CD4-positive, alpha-beta memory T cell (primary cell): ENCODE measurements around the gene MCF2L. TPM values are rescaled to one million over a fixed set of nuclear protein-coding genes. Genes with fewer than 3 reads are reported as not detected.

ENCODE experiments used
- CTCF ChIA-PET: fragments of 350-600 bp; sonication (Branson Sonifier 250); formaldehyde crosslinking; loops from one replicate; lab custom pipeline; 2021; ENCODE audit warnings: inconsistent platforms; ENCODE audit not compliant: partially characterized antibody; lab: Charles Lee
- POLR2A ChIA-PET: fragments of 350-600 bp; sonication (Branson Sonifier 250); formaldehyde crosslinking; loops from one replicate; lab custom pipeline; 2021; ENCODE audit not compliant: partially characterized antibody; lab: Charles Lee
- DNase-seq, 5 donors: peaks; one replicate each; pipeline versions ENCODE4 v3.0.0 to v3.0.0-alpha.2; 2020 to 2022; ENCODE audit warnings: mixed read lengths in 1 of 5
- H3K27ac ChIP-seq: one replicate; pipeline ENCODE4 v1.7.0; 2013; ENCODE audit warnings: low read depth, low read length
- H3K27me3 ChIP-seq: 2 replicates; pipeline ENCODE4 v1.7.0; 2013; ENCODE audit warnings: mild to moderate bottlenecking, low read length, moderate library complexity; ENCODE audit not compliant: insufficient read depth
- H3K36me3 ChIP-seq: 2 replicates; pipeline ENCODE4 v1.7.0; 2013; ENCODE audit warnings: mild to moderate bottlenecking, low read length, moderate library complexity; ENCODE audit not compliant: insufficient read depth
- H3K4me1 ChIP-seq: 2 replicates; pipeline ENCODE4 v1.7.0; 2013; ENCODE audit warnings: mild to moderate bottlenecking, low read length, moderate library complexity; ENCODE audit not compliant: insufficient read depth
- H3K4me3 ChIP-seq, 2 donors: one replicate each; pipeline ENCODE4 v1.7.0; 2013; ENCODE audit warnings: low read length in 2 of 2, mild to moderate bottlenecking in 1 of 2
- H3K9me3 ChIP-seq, 2 donors: one replicate each; pipeline ENCODE4 v1.7.0; 2013; ENCODE audit warnings: low read length in 2 of 2, control low read depth in 1 of 2; ENCODE audit not compliant: control insufficient read depth in 1 of 2
- H3K27ac Mint-ChIP-seq, 7 donors: one replicate each; pipeline ENCODE4 v1.8.0; 2020 to 2021; ENCODE audit warnings: mixed read lengths in 7 of 7, mild to moderate bottlenecking in 6 of 7, inconsistent platforms in 3 of 7, moderate library complexity in 3 of 7
- H3K27me3 Mint-ChIP-seq, 2 donors: one replicate each; pipeline ENCODE4 v1.8.0; 2020 to 2021; ENCODE audit warnings: mixed read lengths in 2 of 2
- H3K36me3 Mint-ChIP-seq, 2 donors: one replicate each; pipeline ENCODE4 v1.8.0; 2020 to 2021; ENCODE audit warnings: mixed read lengths in 2 of 2, inconsistent platforms in 1 of 2, mild to moderate bottlenecking in 1 of 2
- H3K4me1 Mint-ChIP-seq, 4 donors: one replicate each; pipeline ENCODE4 v1.8.0; 2020 to 2021; ENCODE audit warnings: mixed read lengths in 4 of 4, mild to moderate bottlenecking in 1 of 4
- H3K4me3 Mint-ChIP-seq, 8 donors: one replicate each; pipeline ENCODE4 v1.8.0; 2020 to 2021; ENCODE audit warnings: mixed read lengths in 8 of 8, mild to moderate bottlenecking in 7 of 8, moderate library complexity in 6 of 8, inconsistent platforms in 3 of 8
- H3K9me3 Mint-ChIP-seq, 8 donors: one replicate each; pipeline ENCODE4 v1.8.0; 2020 to 2021; ENCODE audit warnings: mixed read lengths in 8 of 8, mild to moderate bottlenecking in 5 of 8, inconsistent platforms in 3 of 8, moderate library complexity in 1 of 8
- intact Hi-C: fragments of 100-400 bp; cut with micrococcal nuclease; formaldehyde crosslinking; loops from one replicate; pipeline ENCODE4 v1.15.1; 2023
- polyA plus RNA-seq, 2 donors: library from polyadenylated mRNA; unstranded; fragments of 300-500 nt; fragmentation: Illumina TruSeq; gene quantifications; one replicate each; pipeline ENCODE4 v1.2.3, GENCODE V29; 2021
- total RNA-seq, 2 experiments: library from RNA; stranded (reverse); gene quantifications; one replicate each; pipeline ENCODE4 v1.2.3, GENCODE V29; 2021

Gene MCF2L
- total and polyA plus RNA-seq, 4 experiments from 2014 or later: 0.15 to 18.9 (median 10.4) TPM

DNA sequence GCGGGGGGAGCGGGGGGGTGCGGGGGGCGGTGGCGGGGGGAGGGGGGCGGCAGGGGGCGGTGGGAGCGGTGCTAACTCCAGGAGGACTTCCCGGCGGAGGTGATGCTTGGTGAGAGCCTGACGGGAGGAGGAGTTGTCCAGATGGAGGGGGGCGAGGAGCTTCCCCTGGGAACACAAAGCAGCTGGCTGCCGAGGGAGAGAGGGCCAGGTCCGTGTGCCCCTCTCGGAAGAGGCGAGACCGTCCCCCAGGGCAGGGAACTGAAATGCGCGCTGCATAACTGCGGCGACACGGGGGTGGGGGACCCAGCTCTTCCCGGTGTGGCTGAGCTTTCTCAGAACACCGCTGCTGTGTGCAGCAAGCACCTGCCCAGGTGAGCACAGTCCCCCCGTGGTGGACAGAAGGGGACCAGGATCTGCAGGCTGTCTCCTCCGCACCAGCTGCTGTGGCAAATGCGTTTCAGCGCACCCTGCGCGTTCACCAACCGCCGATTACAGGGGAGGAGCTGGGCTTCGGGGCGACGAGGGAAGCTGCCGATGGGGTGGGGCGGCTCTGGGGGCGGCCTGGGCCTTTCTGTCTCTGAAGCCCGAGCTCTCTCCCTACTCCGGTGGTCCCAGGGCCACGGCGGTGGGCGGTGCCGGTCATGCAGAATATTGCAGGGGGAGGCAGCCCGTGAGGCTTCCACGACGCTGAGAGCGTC, 81.9 kb downstream of the MCF2L start:
- intact Hi-C loops: no loop called here
- peaks cover 0 to 2% (median 0%) of the 10 kb centered on the region in 8 donors for H3K9me3 Mint-ChIP-seq
- H3K4me1 Mint-ChIP-seq: peaks cover 0 to 4% (median 0%) of the 10 kb centered on the region in 4 donors

DNA sequence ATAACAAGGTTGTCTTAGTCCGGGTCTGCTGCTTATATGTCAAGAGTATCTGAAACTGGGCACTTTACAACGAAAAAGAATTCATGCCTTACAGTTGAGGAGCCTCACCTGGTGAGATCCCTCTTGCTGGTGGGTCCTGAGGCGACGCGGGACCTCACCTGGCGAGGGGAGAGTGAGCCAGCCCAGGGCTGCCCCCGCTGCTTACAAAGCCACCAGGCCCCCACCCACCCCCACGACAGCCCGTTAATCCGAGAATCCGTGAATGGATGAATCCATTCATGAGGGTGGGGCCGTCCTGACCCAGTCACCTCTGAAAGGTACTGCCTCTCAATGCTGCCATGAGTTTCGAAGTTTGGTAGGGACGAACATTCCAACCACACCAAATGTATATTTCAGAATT, 82.6 kb downstream of the MCF2L start:
- no peak overlapping the region for H3K4me3 Mint-ChIP-seq
- peaks cover 0 to 4% (median 0%) of the 10 kb centered on the region in 4 donors for H3K4me1 Mint-ChIP-seq
- peaks cover 0 to 2% (median 0%) of the 10 kb centered on the region in 8 donors for H3K9me3 Mint-ChIP-seq
- no peaks in the 10 kb centered on the region for H3K27me3 Mint-ChIP-seq
- Histone ChIP-seq H3K27ac (no peak overlapping the region), H3K4me1 (no peaks in the 10 kb centered on the region), H3K9me3 (no peaks in the 10 kb centered on the region), H3K36me3 (no peaks in the 10 kb centered on the region), H3K4me3 (no peak overlapping the region), H3K27me3 (no peaks in the 10 kb centered on the region)
- ChIA-PET CTCF (no interaction called here), POLR2A (no interaction called here)
- H3K27ac Mint-ChIP-seq: no peak overlapping the region
- DNase-seq: no peak
- intact Hi-C loops: no loop called here
- H3K36me3 Mint-ChIP-seq: peaks cover under 1 to 7% of the 10 kb centered on the region in 2 donors

More for the DNA sequence above, 81.9 kb downstream of the MCF2L start:
- Histone ChIP-seq H3K27ac (no peak overlapping the region), H3K4me1 (no peaks in the 10 kb centered on the region), H3K36me3 (no peaks in the 10 kb centered on the region), H3K9me3 (no peaks in the 10 kb centered on the region), H3K27me3 (no peaks in the 10 kb centered on the region), H3K4me3 (no peak overlapping the region)
- H3K27ac Mint-ChIP-seq: no peak overlapping the region
- peaks cover 4 to 10% of the 10 kb centered on the region in 2 donors for H3K36me3 Mint-ChIP-seq
- ChIA-PET CTCF (no interaction called here), POLR2A (interaction anchor here (0.7 kb wide), 1 partner anchor 54 kb away, joined by 3 read pairs; no protein-coding TSS in a partner anchor)
- no peak overlapping the region for H3K4me3 Mint-ChIP-seq
- DNase-seq: no peak
- H3K27me3 Mint-ChIP-seq: no peaks in the 10 kb centered on the region

DNA sequence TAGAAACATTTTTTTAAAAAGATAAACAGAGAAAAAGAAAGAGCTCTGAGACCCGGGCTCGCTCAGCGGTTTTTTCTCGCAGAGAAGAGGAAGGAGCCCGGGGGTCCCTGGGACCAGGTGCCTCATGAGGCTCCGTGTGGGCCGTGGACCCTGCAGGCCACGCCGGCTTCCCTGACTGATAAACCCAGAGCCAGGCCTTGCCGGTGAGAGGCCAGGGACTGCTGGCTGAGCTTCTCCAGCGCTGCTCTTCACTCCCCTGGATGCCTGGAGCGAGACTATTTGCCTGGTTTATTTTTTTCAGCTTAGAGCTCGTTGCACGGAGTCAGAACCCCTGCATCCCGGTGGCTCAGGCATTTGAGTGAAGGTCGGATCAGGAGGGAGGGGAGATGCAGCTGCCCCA, 83.2 kb downstream of the MCF2L start:
- Histone ChIP-seq H3K27ac (no peak overlapping the region), H3K27me3 (no peaks in the 10 kb centered on the region), H3K9me3 (no peaks in the 10 kb centered on the region), H3K4me1 (no peaks in the 10 kb centered on the region), H3K36me3 (no peaks in the 10 kb centered on the region), H3K4me3 (no peak overlapping the region)
- no peaks in the 10 kb centered on the region for H3K27me3 Mint-ChIP-seq
- no peak overlapping the region for H3K27ac Mint-ChIP-seq
- no peak for DNase-seq
- peaks cover 0 to 2% (median 0%) of the 10 kb centered on the region in 8 donors for H3K9me3 Mint-ChIP-seq
- ChIA-PET CTCF (no interaction called here), POLR2A (no interaction called here)
- intact Hi-C loops: no loop called here
- peaks cover 0 to 3% of the 10 kb centered on the region in 2 donors for H3K36me3 Mint-ChIP-seq
- peaks cover 0 to 4% (median 0%) of the 10 kb centered on the region in 4 donors for H3K4me1 Mint-ChIP-seq
- no peak overlapping the region for H3K4me3 Mint-ChIP-seq

DNA sequence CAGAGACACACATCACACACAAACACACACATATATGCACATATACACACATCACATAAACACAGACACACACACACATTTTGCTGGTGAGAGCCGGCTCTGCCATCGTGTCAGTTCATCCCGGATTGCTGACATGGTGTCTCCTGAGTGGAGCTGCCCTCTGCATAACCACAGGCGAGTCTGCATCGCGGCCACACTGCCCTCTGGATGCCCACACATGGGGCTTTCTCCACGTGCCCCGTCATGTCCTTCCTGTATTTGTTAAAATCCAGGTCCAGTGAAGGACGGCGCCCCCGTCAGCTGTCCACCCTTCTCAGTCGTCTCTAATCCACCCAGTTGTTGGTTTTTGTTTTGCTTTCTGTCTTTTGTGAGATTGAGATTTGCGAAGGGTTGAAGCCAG, 84.0 kb downstream of the MCF2L start:
- Histone ChIP-seq H3K4me1 (no peaks in the 10 kb centered on the region), H3K9me3 (no peaks in the 10 kb centered on the region), H3K27me3 (no peaks in the 10 kb centered on the region), H3K4me3 (no peak overlapping the region), H3K27ac (no peak overlapping the region), H3K36me3 (no peaks in the 10 kb centered on the region)
- ChIA-PET POLR2A (no interaction called here), CTCF (no interaction called here)
- H3K4me3 Mint-ChIP-seq: no peak overlapping the region
- H3K4me1 Mint-ChIP-seq: peaks cover 0 to 4% (median 0%) of the 10 kb centered on the region in 4 donors
- H3K27me3 Mint-ChIP-seq: no peaks in the 10 kb centered on the region
- DNase-seq: no peak
- H3K36me3 Mint-ChIP-seq: peaks cover 0 to 3% of the 10 kb centered on the region in 2 donors
- intact Hi-C loops: no loop called here
- H3K9me3 Mint-ChIP-seq: peaks cover 0 to 2% (median 0%) of the 10 kb centered on the region in 8 donors
- H3K27ac Mint-ChIP-seq: no peak overlapping the region

DNA sequence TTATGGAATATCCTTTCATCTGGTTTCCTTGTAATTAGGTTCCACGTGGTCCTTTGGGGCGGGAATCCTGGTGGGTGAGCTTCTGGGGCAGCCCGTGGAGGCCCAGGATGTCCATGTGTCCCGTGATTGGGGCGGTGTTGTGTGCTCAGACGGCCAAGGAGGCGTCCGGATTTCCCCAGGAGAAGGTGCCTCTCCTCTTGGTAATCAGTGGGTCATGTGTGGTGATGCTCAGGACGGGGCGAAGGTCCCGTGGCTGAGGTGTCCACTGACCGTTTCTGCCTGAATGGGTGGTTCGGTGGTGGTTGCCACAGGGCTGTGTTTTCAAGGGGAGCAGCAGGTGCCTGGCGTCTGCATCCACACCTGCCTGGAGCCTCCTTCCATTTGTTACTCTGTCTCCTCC, 84.4 kb downstream of the MCF2L start:
- Mint-ChIP-seq H3K9me3 (peaks cover 0 to 2% (median 0%) of the 10 kb centered on the region in 8 donors), H3K4me1 (peaks cover 0 to 4% (median 0%) of the 10 kb centered on the region in 4 donors), H3K36me3 (peaks cover 0 to 3% of the 10 kb centered on the region in 2 donors), H3K27ac (no peak overlapping the region), H3K4me3 (no peak overlapping the region), H3K27me3 (no peaks in the 10 kb centered on the region)
- ChIA-PET CTCF (no interaction called here), POLR2A (no interaction called here)
- Histone ChIP-seq H3K27ac (no peak overlapping the region), H3K4me1 (no peaks in the 10 kb centered on the region), H3K9me3 (no peaks in the 10 kb centered on the region), H3K27me3 (no peaks in the 10 kb centered on the region), H3K4me3 (no peak overlapping the region), H3K36me3 (no peaks in the 10 kb centered on the region)
- no peak for DNase-seq
- intact Hi-C loops: no loop called here

DNA sequence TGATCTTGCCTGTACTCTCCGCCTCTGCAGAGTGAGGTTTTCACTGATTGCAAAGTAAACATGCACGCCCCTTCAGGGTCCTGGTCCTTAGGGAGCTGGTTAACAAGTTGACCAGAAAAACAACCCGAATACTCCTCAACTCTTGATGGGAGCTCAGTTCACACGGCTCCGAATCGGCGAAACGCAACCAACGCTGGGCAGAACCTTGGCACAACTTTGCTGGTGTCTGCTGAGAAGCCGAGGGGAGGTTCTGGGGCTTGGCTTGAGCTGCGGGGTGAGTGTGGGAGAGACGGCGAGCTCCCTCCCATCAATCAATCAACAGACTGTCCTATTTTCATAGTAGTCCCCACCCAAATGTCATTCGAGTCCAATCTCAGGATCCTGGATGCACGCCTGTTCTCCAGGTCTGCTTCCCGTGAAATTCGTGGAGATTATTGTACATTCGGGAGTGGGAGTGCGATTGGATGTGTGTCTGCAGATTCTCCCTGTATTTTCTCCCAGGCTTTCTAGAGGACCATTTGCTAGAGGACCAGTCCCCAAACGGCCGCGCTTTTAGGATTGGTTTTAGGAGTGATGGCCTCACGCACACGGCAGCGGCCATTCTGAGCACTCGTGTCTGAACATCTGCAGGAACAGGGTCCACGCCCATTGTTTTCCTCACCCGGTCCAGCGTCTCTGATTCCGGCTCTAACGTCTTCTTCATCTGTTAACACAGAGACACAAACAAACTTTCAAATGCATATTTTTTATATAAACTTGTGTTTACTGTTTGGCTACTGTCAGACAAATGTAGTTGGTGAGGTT, 85.0 kb downstream of the MCF2L start:
- Histone ChIP-seq H3K36me3 (no peaks in the 10 kb centered on the region), H3K27ac (no peak overlapping the region), H3K4me3 (no peak overlapping the region), H3K27me3 (no peaks in the 10 kb centered on the region), H3K9me3 (no peaks in the 10 kb centered on the region), H3K4me1 (no peaks in the 10 kb centered on the region)
- Mint-ChIP-seq H3K36me3 (peaks cover 0 to 3% of the 10 kb centered on the region in 2 donors), H3K9me3 (peaks cover 0 to 2% (median 0%) of the 10 kb centered on the region in 8 donors), H3K4me1 (peaks cover 0 to 4% (median 0%) of the 10 kb centered on the region in 4 donors), H3K27me3 (no peaks in the 10 kb centered on the region), H3K4me3 (no peak overlapping the region), H3K27ac (no peak overlapping the region)
- no peak for DNase-seq
- intact Hi-C loops: no loop called here
- POLR2A ChIA-PET: no interaction called here
- CTCF ChIA-PET: interaction anchor here (0.6 kb wide), 1 partner anchor 222 kb away, joined by 4 read pairs; no protein-coding TSS in a partner anchor

DNA sequence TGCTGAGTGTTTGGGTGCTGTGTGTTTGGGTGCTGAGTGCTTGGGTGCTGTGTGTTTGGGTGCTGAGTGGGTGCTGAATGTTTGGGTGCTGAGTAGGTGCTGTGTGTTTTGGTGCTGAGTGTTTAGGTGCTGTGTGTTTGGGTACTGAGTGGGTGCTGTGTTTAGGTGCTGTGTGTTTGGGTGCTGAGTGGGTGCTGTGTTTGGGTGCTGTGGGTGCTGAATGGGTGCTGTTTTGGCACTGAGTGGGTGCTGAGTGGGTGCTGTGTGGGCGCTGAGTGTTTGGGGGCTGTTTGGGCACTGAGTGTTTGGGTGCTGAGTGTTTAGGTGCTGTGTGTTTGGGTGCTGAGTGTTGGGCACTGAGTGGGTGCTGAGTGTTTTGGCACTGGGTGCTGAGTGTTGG, 88.1 kb downstream of the MCF2L start:
- ChIA-PET CTCF (no interaction called here), POLR2A (no interaction called here)
- no peak for DNase-seq
- Mint-ChIP-seq H3K36me3 (peaks cover 0 to 3% of the 10 kb centered on the region in 2 donors), H3K4me3 (no peak overlapping the region), H3K9me3 (peaks cover 0 to 4% (median 0%) of the 10 kb centered on the region in 8 donors), H3K4me1 (peaks cover 0 to 2% (median 0%) of the 10 kb centered on the region in 4 donors), H3K27me3 (no peaks in the 10 kb centered on the region), H3K27ac (no peak overlapping the region)
- no peak overlapping the region for H3K27ac ChIP-seq
- no peaks in the 10 kb centered on the region for H3K27me3 ChIP-seq
- H3K36me3 ChIP-seq: no peaks in the 10 kb centered on the region
- no peaks in the 10 kb centered on the region for H3K9me3 ChIP-seq
- intact Hi-C loops: no loop called here
- no peak overlapping the region for H3K4me3 ChIP-seq
- H3K4me1 ChIP-seq: no peaks in the 10 kb centered on the region
